ENCODE measurements around the gene STX8. TPM values are rescaled to one million over a fixed set of nuclear protein-coding genes. Genes with fewer than 3 reads are reported as not detected.

Gene STX8
- total and polyA plus RNA-seq, 7 donors = 34.0 to 70.6 (median 50.5) TPM

DNA sequence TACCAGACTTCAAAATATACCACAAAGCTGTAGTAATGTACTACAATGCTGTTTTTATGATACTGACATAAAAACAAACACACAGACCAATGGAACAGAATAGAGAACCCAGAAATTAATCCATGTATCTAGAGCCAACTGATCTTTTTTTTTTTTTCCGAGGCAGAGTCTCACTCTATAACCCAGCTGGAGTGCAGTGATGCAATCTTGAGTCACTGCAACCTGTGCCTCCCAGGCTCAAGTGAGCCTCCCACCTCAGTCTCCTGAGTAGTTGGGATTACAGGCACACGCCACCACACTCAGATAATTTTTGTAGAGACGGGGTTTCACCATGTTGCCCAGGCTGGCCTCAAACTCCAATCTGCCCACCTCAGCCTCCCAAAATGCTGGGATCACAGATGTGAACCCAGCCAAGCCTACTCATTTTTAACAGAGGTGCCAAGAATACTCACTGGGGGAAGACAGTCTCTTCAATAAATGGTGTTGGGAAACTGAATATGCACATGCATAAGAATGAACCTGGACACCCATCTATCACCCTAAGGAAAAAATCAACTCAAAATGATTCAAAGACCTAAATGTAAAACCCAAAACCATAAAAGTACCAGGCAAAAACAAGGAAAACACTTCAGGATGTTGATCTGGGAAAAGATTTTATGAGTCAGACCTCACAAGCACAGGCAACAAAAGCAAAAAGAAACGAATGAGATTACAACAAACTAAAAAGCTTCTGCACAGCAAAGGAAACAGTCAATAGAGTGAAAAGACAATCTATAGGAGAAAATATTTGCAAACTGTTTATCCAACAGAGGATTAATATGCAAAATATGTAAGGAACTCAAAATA is 63.1 kb downstream of the STX8 start:
- Histone ChIP-seq H3K4me1 (no peaks in the 10 kb centered on the region), H3K9me3 (peaks cover 19% of the 10 kb centered on the region), H3K4me3 (no peak overlapping the region), H3K27ac (no peak overlapping the region), H3K27me3 (ENCODE audit: insufficient read depth in 3 of 3, low read length in 2 of 3) (no peaks in the 10 kb centered on the region), H3K36me3 (ENCODE audit: insufficient read depth in 1 of 2, low read depth in 1 of 2) (no peaks in the 10 kb centered on the region)
- TF ChIP-seq, protein P1, sequence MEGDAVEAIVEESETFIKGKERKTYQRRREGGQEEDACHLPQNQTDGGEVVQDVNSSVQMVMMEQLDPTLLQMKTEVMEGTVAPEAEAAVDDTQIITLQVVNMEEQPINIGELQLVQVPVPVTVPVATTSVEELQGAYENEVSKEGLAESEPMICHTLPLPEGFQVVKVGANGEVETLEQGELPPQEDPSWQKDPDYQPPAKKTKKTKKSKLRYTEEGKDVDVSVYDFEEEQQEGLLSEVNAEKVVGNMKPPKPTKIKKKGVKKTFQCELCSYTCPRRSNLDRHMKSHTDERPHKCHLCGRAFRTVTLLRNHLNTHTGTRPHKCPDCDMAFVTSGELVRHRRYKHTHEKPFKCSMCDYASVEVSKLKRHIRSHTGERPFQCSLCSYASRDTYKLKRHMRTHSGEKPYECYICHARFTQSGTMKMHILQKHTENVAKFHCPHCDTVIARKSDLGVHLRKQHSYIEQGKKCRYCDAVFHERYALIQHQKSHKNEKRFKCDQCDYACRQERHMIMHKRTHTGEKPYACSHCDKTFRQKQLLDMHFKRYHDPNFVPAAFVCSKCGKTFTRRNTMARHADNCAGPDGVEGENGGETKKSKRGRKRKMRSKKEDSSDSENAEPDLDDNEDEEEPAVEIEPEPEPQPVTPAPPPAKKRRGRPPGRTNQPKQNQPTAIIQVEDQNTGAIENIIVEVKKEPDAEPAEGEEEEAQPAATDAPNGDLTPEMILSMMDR (IDR thresholded peaks at IDR 0.05) = no peak
- no peak for ATAC-seq
- no peak for DNase-seq
- intact Hi-C loops (cut with DNase I) = loop anchor here in 1 of 2 donors (10.0 kb wide), 1 partner anchor 188 kb away; no protein-coding TSS in a partner anchor
- WGBS, 3 donors = 58 to 74% (median 67%) methylated on average over 4 of the region's 4 CpGs

DNA sequence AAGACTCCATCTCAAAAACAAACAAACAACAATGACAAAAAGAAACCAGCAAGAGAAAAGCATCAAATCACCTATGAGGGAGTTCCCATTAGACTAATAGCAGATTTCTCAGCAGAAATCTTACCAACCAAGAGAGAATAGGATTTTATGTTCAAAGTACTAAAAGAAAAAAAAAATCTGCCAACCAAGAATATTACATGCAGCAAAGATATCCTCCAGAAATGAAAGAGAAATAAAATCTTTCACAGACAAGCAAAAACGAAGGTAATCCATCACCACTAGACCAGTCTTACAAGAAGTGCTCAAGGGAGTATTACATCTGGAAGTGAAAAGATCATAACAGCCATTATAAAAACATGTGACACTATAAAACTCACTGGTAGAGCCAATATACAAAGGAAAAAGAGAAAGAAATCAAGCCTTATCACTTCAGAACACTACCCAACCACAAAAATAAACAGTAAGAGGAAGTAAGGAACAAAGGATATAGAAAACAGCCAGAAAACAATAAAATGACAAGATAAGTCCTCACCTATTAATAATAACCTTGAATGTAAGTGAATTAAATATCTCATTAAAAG is 66.3 kb downstream of the STX8 start:
- peaks cover 19% of the 10 kb centered on the region for H3K9me3 ChIP-seq
- no peak overlapping the region for H3K27ac ChIP-seq
- no peaks in the 10 kb centered on the region for H3K27me3 ChIP-seq (ENCODE audit: insufficient read depth in 3 of 3, low read length in 2 of 3)
- intact Hi-C loops (cut with DNase I) = no loop called here
- no peaks in the 10 kb centered on the region for H3K36me3 ChIP-seq (ENCODE audit: insufficient read depth in 1 of 2, low read depth in 1 of 2)
- TF ChIP-seq, protein P1 (IDR thresholded peaks at IDR 0.05) = no peak
- H3K4me1 ChIP-seq = no peaks in the 10 kb centered on the region
- no peak overlapping the region for H3K4me3 ChIP-seq
- WGBS, 3 donors = 78 to 94% (median 86%) methylated on average over 1 of the region's 1 CpG
- ATAC-seq = no peak
- DNase-seq = no peak

DNA sequence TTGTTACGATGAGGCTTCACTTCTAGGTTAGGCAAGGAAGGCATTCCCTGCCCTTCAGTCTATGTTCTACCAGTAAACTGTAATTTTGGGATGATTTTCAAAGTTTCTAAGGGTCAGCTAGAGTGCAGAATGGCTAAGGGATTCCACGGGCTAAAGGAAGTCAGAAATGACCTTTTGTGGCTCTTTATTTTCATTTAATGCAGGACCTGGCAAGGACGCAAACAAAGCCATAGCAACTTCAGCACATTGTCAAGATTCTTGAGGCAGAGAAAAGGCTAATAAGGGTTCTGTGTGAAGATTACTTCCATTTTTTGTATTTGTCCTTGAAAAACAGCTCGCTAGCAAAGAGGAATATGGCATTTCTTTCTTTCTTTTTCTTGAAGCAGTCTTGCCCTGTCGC is 76.6 kb downstream of the STX8 start:
- intact Hi-C loops (cut with DNase I) = no loop called here
- Histone ChIP-seq H3K27me3 (ENCODE audit: insufficient read depth in 3 of 3, low read length in 2 of 3) (no peaks in the 10 kb centered on the region), H3K4me1 (no peaks in the 10 kb centered on the region), H3K27ac (no peak overlapping the region), H3K4me3 (no peak overlapping the region), H3K9me3 (no peaks in the 10 kb centered on the region), H3K36me3 (ENCODE audit: insufficient read depth in 1 of 2, low read depth in 1 of 2) (peaks cover 0 to 11% of the 10 kb centered on the region in 2 donors)
- WGBS, 3 donors = 86 to 88% (median 87%) methylated on average over 5 of the region's 5 CpGs
- no peak for ATAC-seq
- TF ChIP-seq, protein P1 (IDR thresholded peaks at IDR 0.05) = no peak
- no peak for DNase-seq

- WGBS, 3 donors = 78 to 93% (median 87%) methylated on average over 3 of the region's 3 CpGs
Measured at GRCh38 chr17:9498490-9498889, 77.1 kb downstream of the STX8 start.

More at GRCh38 chr17:9498490-9498889, 77.1 kb downstream of the STX8 start:
- H3K4me3 ChIP-seq = no peak overlapping the region
- H3K36me3 ChIP-seq (ENCODE audit: insufficient read depth in 1 of 2, low read depth in 1 of 2) = peaks cover 0 to 11% of the 10 kb centered on the region in 2 donors
- H3K27me3 ChIP-seq (ENCODE audit: insufficient read depth in 3 of 3, low read length in 2 of 3) = no peaks in the 10 kb centered on the region
- H3K4me1 ChIP-seq = no peaks in the 10 kb centered on the region
- no peak overlapping the region for H3K27ac ChIP-seq
- H3K9me3 ChIP-seq = no peaks in the 10 kb centered on the region
- no peak for ATAC-seq
- TF ChIP-seq, protein P1 (IDR thresholded peaks at IDR 0.05) = no peak
- intact Hi-C loops (cut with DNase I) = no loop called here
- no peak for DNase-seq
